Measurements from ENCODE around the gene PTMA. TPM values are rescaled to one million over a fixed set of nuclear protein-coding genes. Genes with fewer than 3 reads are reported as not detected.
"Not testable (repeated sequence)": the region's sequence is repeated elsewhere in the genome, so short reads cannot be mapped to it uniquely, and the experiment has no call there.

Gene PTMA
- total RNA-seq, 5 donors from 2014 or later (not counting 1 experiment from before 2014, with no cell fraction given): 1,067 to 1,378 (median 1,149) TPM

DNA sequence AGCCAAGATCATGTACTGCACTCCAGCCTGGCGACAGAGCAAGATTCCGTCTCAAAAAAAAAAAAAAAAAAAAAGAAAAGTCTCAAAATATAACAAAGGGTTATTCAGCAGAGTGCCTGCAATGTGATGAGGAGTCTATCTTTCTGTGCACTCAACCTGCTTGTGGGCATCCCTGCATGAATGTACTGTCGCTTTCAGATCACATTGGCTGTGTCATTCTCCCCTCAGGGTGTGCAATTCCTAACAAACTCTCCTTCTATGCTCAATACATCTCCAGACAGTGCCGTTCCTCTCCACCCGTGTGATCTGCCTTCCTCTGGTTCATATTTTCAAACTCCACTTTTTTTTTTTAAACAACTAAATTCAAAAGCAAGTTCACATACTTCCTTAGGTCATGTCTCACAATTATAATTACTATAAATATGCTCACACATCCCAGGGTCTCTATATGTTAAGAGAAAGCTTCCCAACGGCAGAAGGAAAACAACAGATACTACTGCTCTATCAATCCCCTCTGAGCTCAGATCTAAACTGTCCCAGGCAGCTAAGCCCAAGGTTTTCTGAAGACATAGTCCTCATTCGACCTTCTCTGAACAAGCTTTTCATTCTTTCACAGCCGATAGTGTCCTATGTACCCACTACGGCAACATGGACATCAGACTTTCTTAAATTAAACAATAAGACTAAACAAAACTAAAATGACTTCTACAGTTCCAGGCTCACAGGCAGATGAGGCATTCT lies 35.2 kb downstream of the PTMA start:
- no peaks in the 10 kb centered on the region for H3K9me3 ChIP-seq
- Mint-ChIP-seq H3K36me3 (peaks cover 10% of the 10 kb centered on the region), H3K27ac (no peak overlapping the region), H3K4me1 (no peaks in the 10 kb centered on the region), H3K4me3 (no peak overlapping the region), H3K27me3 (no peaks in the 10 kb centered on the region), H3K9me3 (no peaks in the 10 kb centered on the region)
- no peak for ATAC-seq (replicated peaks in 1 of 4)
- H3K27me3 ChIP-seq (replicated peaks in 1 of 2; ENCODE audit: control insufficient read depth in 2 of 2, extremely low read depth in 1 of 2, insufficient read depth in 2 of 2, low read length in 1 of 2): no peaks in the 10 kb centered on the region
- no peaks in the 10 kb centered on the region for H3K36me3 ChIP-seq (ENCODE audit: control insufficient read depth in 2 of 2, extremely low read depth in 1 of 2, insufficient read depth in 1 of 2, low read length in 1 of 2)
- no peaks in the 10 kb centered on the region for H3K4me1 ChIP-seq (ENCODE audit: control insufficient read depth in 1 of 2, extremely low read depth in 1 of 2, insufficient read depth in 2 of 2, low read length in 2 of 2)
- CTCF ChIA-PET: no interaction called here
- H3K27ac ChIP-seq (ENCODE audit: low read length): no peak overlapping the region
- POLR2A ChIA-PET: interaction anchor here in 1 of 2 donors (0.6 kb wide), 1 partner anchor 1590 kb away, joined by 5 read pairs; no protein-coding TSS in a partner anchor
- no peak overlapping the region for H3K4me3 ChIP-seq (ENCODE audit: control insufficient read depth in 1 of 2, extremely low read depth in 1 of 2, low read length in 1 of 2)
- DNase-seq: no peak
- WGBS (ENCODE audit: insufficient coverage): 90% methylated on average over 5 of the region's 9 CpGs

GRCh38 chr2:231745303-231746038 lies 37.1 kb downstream of the PTMA start:
- H3K4me3 Mint-ChIP-seq: no peak overlapping the region
- H3K4me1 ChIP-seq (ENCODE audit: control insufficient read depth in 1 of 2, extremely low read depth in 1 of 2, insufficient read depth in 2 of 2, low read length in 2 of 2): no peaks in the 10 kb centered on the region
- ATAC-seq (replicated peaks in 1 of 4) (no peak), DNase-seq (no peak)
- no peak overlapping the region for H3K27ac ChIP-seq (ENCODE audit: low read length)
- POLR2A ChIA-PET: interaction anchor here (0.6 to 0.7 kb wide), 2 partner anchors 145 to 623 kb away, joined by 3 read pairs; no protein-coding TSS in a partner anchor
- H3K9me3 Mint-ChIP-seq: no peaks in the 10 kb centered on the region
- H3K36me3 Mint-ChIP-seq: no peaks in the 10 kb centered on the region
- no peaks in the 10 kb centered on the region for H3K36me3 ChIP-seq (ENCODE audit: control insufficient read depth in 2 of 2, extremely low read depth in 1 of 2, insufficient read depth in 1 of 2, low read length in 1 of 2)
- CTCF ChIA-PET: interaction anchor here in 1 of 2 donors (0.5 to 0.6 kb wide), 3 partner anchors 16 to 421 kb away, joined by 3 to 8 read pairs (median 3); no protein-coding TSS in a partner anchor
- no peaks in the 10 kb centered on the region for H3K27me3 ChIP-seq (replicated peaks in 1 of 2; ENCODE audit: control insufficient read depth in 2 of 2, extremely low read depth in 1 of 2, insufficient read depth in 2 of 2, low read length in 1 of 2)
- WGBS (ENCODE audit: insufficient coverage): 100% methylated on average over 1 of the region's 6 CpGs
- no peaks in the 10 kb centered on the region for H3K27me3 Mint-ChIP-seq
- H3K9me3 ChIP-seq: no peaks in the 10 kb centered on the region
- H3K27ac Mint-ChIP-seq: no peak overlapping the region
- H3K4me3 ChIP-seq (ENCODE audit: control insufficient read depth in 1 of 2, extremely low read depth in 1 of 2, low read length in 1 of 2): no peak overlapping the region
- H3K4me1 Mint-ChIP-seq: no peaks in the 10 kb centered on the region

GRCh38 chr2:231748153-231748896 lies 40.0 kb downstream of the PTMA start:
- H3K36me3 Mint-ChIP-seq; H3K9me3 Mint-ChIP-seq; POLR2A ChIA-PET; DNase-seq; H3K4me3 ChIP-seq (ENCODE audit: control insufficient read depth in 1 of 2, extremely low read depth in 1 of 2, low read length in 1 of 2); H3K36me3 ChIP-seq (ENCODE audit: control insufficient read depth in 2 of 2, extremely low read depth in 1 of 2, insufficient read depth in 1 of 2, low read length in 1 of 2); CTCF ChIA-PET; ATAC-seq (replicated peaks in 1 of 4); H3K27me3 ChIP-seq (replicated peaks in 1 of 2; ENCODE audit: control insufficient read depth in 2 of 2, extremely low read depth in 1 of 2, insufficient read depth in 2 of 2, low read length in 1 of 2); H3K4me1 ChIP-seq (ENCODE audit: control insufficient read depth in 1 of 2, extremely low read depth in 1 of 2, insufficient read depth in 2 of 2, low read length in 2 of 2); H3K9me3 ChIP-seq; H3K4me3 Mint-ChIP-seq; H3K27ac ChIP-seq (ENCODE audit: low read length); H3K4me1 Mint-ChIP-seq; H3K27me3 Mint-ChIP-seq; H3K27ac Mint-ChIP-seq: not testable (repeated sequence)
- WGBS (ENCODE audit: insufficient coverage): 79% methylated on average over 6 of the region's 6 CpGs

DNA sequence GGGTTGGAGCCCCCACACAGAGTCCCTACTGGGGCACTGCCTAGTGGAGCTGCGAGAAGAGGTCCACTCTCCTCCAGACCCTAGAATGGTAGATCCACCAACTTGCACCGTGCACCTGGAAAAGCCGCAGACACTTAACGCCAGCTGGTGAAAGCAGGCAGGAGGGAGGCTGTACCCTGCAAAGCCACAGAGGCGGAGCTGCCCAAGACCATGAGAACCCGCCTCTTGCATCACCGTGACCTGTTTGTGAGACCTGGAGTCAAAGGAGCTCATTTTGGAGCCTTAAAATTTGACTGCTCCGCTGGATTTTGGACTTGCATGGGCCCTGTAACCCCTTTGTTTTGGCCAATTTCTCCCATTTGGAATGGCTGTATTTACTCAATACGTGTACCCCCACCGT lies 40.7 kb downstream of the PTMA start:
- not testable (repeated sequence) for H3K4me3 Mint-ChIP-seq; H3K9me3 ChIP-seq; H3K4me3 ChIP-seq (ENCODE audit: control insufficient read depth in 1 of 2, extremely low read depth in 1 of 2, low read length in 1 of 2); H3K4me1 ChIP-seq (ENCODE audit: control insufficient read depth in 1 of 2, extremely low read depth in 1 of 2, insufficient read depth in 2 of 2, low read length in 2 of 2); DNase-seq; H3K27ac ChIP-seq (ENCODE audit: low read length); H3K27me3 ChIP-seq (replicated peaks in 1 of 2; ENCODE audit: control insufficient read depth in 2 of 2, extremely low read depth in 1 of 2, insufficient read depth in 2 of 2, low read length in 1 of 2); H3K4me1 Mint-ChIP-seq; H3K36me3 ChIP-seq (ENCODE audit: control insufficient read depth in 2 of 2, extremely low read depth in 1 of 2, insufficient read depth in 1 of 2, low read length in 1 of 2); H3K27ac Mint-ChIP-seq; H3K36me3 Mint-ChIP-seq; ATAC-seq (replicated peaks in 1 of 4); H3K9me3 Mint-ChIP-seq; H3K27me3 Mint-ChIP-seq
- ChIA-PET POLR2A (interaction anchor here in 1 of 2 donors (0.6 kb wide), 1 partner anchor 9 kb away, joined by 3 read pairs; no protein-coding TSS in a partner anchor), CTCF (interaction anchor here in 1 of 2 donors (0.6 kb wide), 1 partner anchor 71 kb away, joined by 4 read pairs; no protein-coding TSS in a partner anchor)
- 56% methylated on average over 7 of the region's 10 CpGs for WGBS (ENCODE audit: insufficient coverage)

DNA sequence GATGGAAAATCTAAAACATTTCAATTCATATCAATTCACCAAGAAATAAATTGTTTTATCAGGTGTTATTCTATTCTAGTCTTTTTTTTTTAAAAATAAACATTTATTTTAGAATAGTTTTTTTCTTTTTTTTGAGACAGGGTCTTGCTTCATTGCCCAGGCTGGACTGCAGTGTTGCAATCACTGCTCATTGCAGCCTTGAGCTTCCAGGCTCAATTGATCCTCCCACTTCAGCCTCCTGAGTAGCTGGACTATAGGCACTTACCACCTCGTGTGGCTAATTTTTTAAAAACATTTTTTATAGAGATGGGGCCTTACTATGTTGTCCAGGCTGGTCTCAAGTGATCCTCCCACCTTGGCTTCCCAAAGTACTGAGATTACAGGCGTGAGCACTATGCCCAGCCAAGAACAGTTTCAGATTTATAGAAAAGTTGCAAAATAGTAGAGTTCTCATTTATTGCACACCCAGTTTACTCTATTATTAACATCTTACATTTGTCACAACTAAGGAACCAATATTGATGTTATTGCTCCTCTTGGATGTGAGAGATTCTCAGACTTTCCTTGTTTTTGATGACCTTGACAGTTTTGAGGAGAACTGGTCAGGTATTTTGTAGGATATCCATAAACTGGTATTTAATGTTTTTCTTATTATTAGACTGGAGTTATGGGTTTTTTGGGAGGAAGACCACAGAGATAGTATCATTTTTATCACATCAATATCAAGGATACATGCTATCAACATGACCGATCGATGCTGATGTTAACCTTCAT lies 42.9 kb downstream of the PTMA start:
- no peaks in the 10 kb centered on the region for H3K36me3 ChIP-seq (ENCODE audit: control insufficient read depth in 2 of 2, extremely low read depth in 1 of 2, insufficient read depth in 1 of 2, low read length in 1 of 2)
- H3K36me3 Mint-ChIP-seq: peaks cover 6% of the 10 kb centered on the region
- no peaks in the 10 kb centered on the region for H3K27me3 Mint-ChIP-seq
- no peak overlapping the region for H3K4me3 ChIP-seq (ENCODE audit: control insufficient read depth in 1 of 2, extremely low read depth in 1 of 2, low read length in 1 of 2)
- no CpG with 5 or more reads among the region's 4 CpGs for WGBS (ENCODE audit: insufficient coverage)
- no peak overlapping the region for H3K4me3 Mint-ChIP-seq
- POLR2A ChIA-PET: no interaction called here
- ATAC-seq (replicated peaks in 1 of 4) (no peak), DNase-seq (no peak)
- CTCF ChIA-PET: no interaction called here
- no peak overlapping the region for H3K27ac ChIP-seq (ENCODE audit: low read length)
- H3K27me3 ChIP-seq (replicated peaks in 1 of 2; ENCODE audit: control insufficient read depth in 2 of 2, extremely low read depth in 1 of 2, insufficient read depth in 2 of 2, low read length in 1 of 2): no peaks in the 10 kb centered on the region
- no peaks in the 10 kb centered on the region for H3K9me3 ChIP-seq
- no peak overlapping the region for H3K27ac Mint-ChIP-seq
- H3K9me3 Mint-ChIP-seq: no peaks in the 10 kb centered on the region
- H3K4me1 Mint-ChIP-seq: no peaks in the 10 kb centered on the region
- H3K4me1 ChIP-seq (ENCODE audit: control insufficient read depth in 1 of 2, extremely low read depth in 1 of 2, insufficient read depth in 2 of 2, low read length in 2 of 2): no peaks in the 10 kb centered on the region

DNA sequence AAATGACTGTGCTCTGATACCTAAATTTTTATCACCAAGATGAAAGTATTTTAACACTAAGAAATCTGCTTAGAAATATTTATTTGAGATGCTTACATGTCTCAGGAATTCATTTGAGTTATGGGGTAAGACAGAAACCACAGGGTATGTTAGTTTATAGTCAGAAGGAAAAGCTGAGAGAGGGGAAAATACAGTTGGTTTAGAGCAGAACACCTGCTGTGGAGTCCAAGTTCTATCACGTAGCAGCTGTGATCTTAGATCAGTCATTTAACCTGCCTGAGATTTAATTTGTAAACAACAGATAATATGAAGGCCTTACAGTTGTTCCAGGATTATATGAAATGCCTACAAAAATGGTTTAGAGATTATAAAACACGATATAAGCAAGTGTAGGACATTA lies 43.7 kb downstream of the PTMA start:
- ATAC-seq (replicated peaks in 1 of 4) (no peak), DNase-seq (no peak)
- H3K9me3 ChIP-seq: no peaks in the 10 kb centered on the region
- Mint-ChIP-seq H3K27ac (no peak overlapping the region), H3K4me3 (no peak overlapping the region), H3K9me3 (no peaks in the 10 kb centered on the region), H3K27me3 (no peaks in the 10 kb centered on the region), H3K4me1 (no peaks in the 10 kb centered on the region), H3K36me3 (peaks cover 6% of the 10 kb centered on the region)
- no peaks in the 10 kb centered on the region for H3K36me3 ChIP-seq (ENCODE audit: control insufficient read depth in 2 of 2, extremely low read depth in 1 of 2, insufficient read depth in 1 of 2, low read length in 1 of 2)
- H3K4me1 ChIP-seq (ENCODE audit: control insufficient read depth in 1 of 2, extremely low read depth in 1 of 2, insufficient read depth in 2 of 2, low read length in 2 of 2): no peaks in the 10 kb centered on the region
- no peak overlapping the region for H3K4me3 ChIP-seq (ENCODE audit: control insufficient read depth in 1 of 2, extremely low read depth in 1 of 2, low read length in 1 of 2)
- H3K27ac ChIP-seq (ENCODE audit: low read length): no peak overlapping the region
- no CpG with 5 or more reads among the region's 2 CpGs for WGBS (ENCODE audit: insufficient coverage)
- no peaks in the 10 kb centered on the region for H3K27me3 ChIP-seq (replicated peaks in 1 of 2; ENCODE audit: control insufficient read depth in 2 of 2, extremely low read depth in 1 of 2, insufficient read depth in 2 of 2, low read length in 1 of 2)
- ChIA-PET POLR2A (no interaction called here), CTCF (no interaction called here)

All from T-cell (primary cell).